Neuron (in vitro differentiated cells): ENCODE measurements around the gene CDH23.

Experiments used
- H2AFZ ChIP-seq: one replicate; pipeline ENCODE4 v1.6.1; 2013; ENCODE audit warnings: low read depth, mild to moderate bottlenecking, inconsistent platforms, low read length, moderate library complexity
- H3K27me3 ChIP-seq: one replicate; pipeline ENCODE4 v1.6.1; 2013; ENCODE audit warnings: low read length; ENCODE audit not compliant: insufficient read depth
- H3K36me3 ChIP-seq: one replicate; pipeline ENCODE4 v1.6.1; 2013; ENCODE audit warnings: low read length; ENCODE audit not compliant: insufficient read depth
- H3K4me1 ChIP-seq: one replicate; pipeline ENCODE4 v1.6.1; 2013; ENCODE audit warnings: low read length; ENCODE audit not compliant: insufficient read depth
- H3K4me3 ChIP-seq: 2 replicates; pipeline ENCODE4 v1.5.1; 2013; ENCODE audit warnings: mild to moderate bottlenecking, low read length, moderate library complexity
- H3K9me3 ChIP-seq: one replicate; pipeline ENCODE4 v1.6.1; 2013; ENCODE audit warnings: low read length

Gene CDH23

GRCh38 chr10:71754562-71754961, 357.8 kb downstream of the CDH23 start:
- peaks cover 34% of the 10 kb centered on the region for H3K27me3 ChIP-seq
- no peaks in the 10 kb centered on the region for H3K36me3 ChIP-seq
- no peaks in the 10 kb centered on the region for H3K9me3 ChIP-seq
- no peaks in the 10 kb centered on the region for H3K4me1 ChIP-seq
- no peak overlapping the region for H2AFZ ChIP-seq
- H3K4me3 ChIP-seq, result no peak overlapping the region

- Histone ChIP-seq H3K36me3 (no peaks in the 10 kb centered on the region), H3K9me3 (no peaks in the 10 kb centered on the region), H3K4me3 (no peak overlapping the region), H3K27me3 (peaks cover 34% of the 10 kb centered on the region), H2AFZ (no peak overlapping the region), H3K4me1 (no peaks in the 10 kb centered on the region)
These were observed 358.6 kb downstream of the CDH23 start for GRCh38 chr10:71755179-71755879.

GRCh38 chr10:71756311-71757191, 359.8 kb downstream of the CDH23 start:
- Histone ChIP-seq H3K27me3 (peaks cover 34% of the 10 kb centered on the region), H3K9me3 (no peaks in the 10 kb centered on the region), H3K4me1 (no peaks in the 10 kb centered on the region), H3K36me3 (no peaks in the 10 kb centered on the region), H3K4me3 (no peak overlapping the region), H2AFZ (no peak overlapping the region)

GRCh38 chr10:71757399-71757922, 360.7 kb downstream of the CDH23 start:
- no peaks in the 10 kb centered on the region for H3K4me1 ChIP-seq
- H3K27me3 ChIP-seq, result peaks cover 34% of the 10 kb centered on the region
- H3K36me3 ChIP-seq, result no peaks in the 10 kb centered on the region
- H3K9me3 ChIP-seq, result no peaks in the 10 kb centered on the region
- H3K4me3 ChIP-seq, result no peak overlapping the region
- H2AFZ ChIP-seq, result no peak overlapping the region

- H3K9me3 ChIP-seq, result no peaks in the 10 kb centered on the region
- no peak overlapping the region for H2AFZ ChIP-seq
- H3K27me3 ChIP-seq, result peaks cover 31% of the 10 kb centered on the region
- no peak overlapping the region for H3K4me3 ChIP-seq
- H3K4me1 ChIP-seq, result no peaks in the 10 kb centered on the region
- H3K36me3 ChIP-seq, result no peaks in the 10 kb centered on the region
These were observed 364.4 kb downstream of the CDH23 start for GRCh38 chr10:71761105-71761511.

- Histone ChIP-seq H2AFZ (no peak overlapping the region), H3K27me3 (peaks cover 26% of the 10 kb centered on the region), H3K36me3 (no peaks in the 10 kb centered on the region), H3K9me3 (no peaks in the 10 kb centered on the region), H3K4me1 (no peaks in the 10 kb centered on the region), H3K4me3 (no peak overlapping the region)
These were observed 364.9 kb downstream of the CDH23 start for GRCh38 chr10:71761541-71762113.

- peaks cover under 1% of the 10 kb centered on the region for H3K4me1 ChIP-seq
- no peaks in the 10 kb centered on the region for H3K9me3 ChIP-seq
- H3K4me3 ChIP-seq, result no peak overlapping the region
These were observed 365.6 kb downstream of the CDH23 start for GRCh38 chr10:71762324-71762723.

GRCh38 chr10:71763352-71764127, 366.8 kb downstream of the CDH23 start:
- Histone ChIP-seq H3K9me3 (no peaks in the 10 kb centered on the region), H3K4me1 (peaks cover 2% of the 10 kb centered on the region), H3K36me3 (no peaks in the 10 kb centered on the region), H3K4me3 (no peak overlapping the region), H3K27me3 (peaks cover 13% of the 10 kb centered on the region), H2AFZ (no peak overlapping the region)

More at GRCh38 chr10:71762324-71762723, 365.6 kb downstream of the CDH23 start:
- Histone ChIP-seq H3K36me3 (no peaks in the 10 kb centered on the region), H3K27me3 (peaks cover 19% of the 10 kb centered on the region), H2AFZ (no peak overlapping the region)

- peaks cover 2% of the 10 kb centered on the region for H3K4me1 ChIP-seq
- H3K27me3 ChIP-seq, result peaks cover 13% of the 10 kb centered on the region
- no peak overlapping the region for H3K4me3 ChIP-seq
- H3K36me3 ChIP-seq, result no peaks in the 10 kb centered on the region
- no peak overlapping the region for H2AFZ ChIP-seq
- no peaks in the 10 kb centered on the region for H3K9me3 ChIP-seq
These were observed 368.6 kb downstream of the CDH23 start for GRCh38 chr10:71765176-71765904.

GRCh38 chr10:71765906-71766716, 369.4 kb downstream of the CDH23 start:
- peaks cover 2% of the 10 kb centered on the region for H3K4me1 ChIP-seq
- no peaks in the 10 kb centered on the region for H3K36me3 ChIP-seq
- H3K4me3 ChIP-seq, result no peak overlapping the region
- no peaks in the 10 kb centered on the region for H3K9me3 ChIP-seq
- H3K27me3 ChIP-seq, result peaks cover 15% of the 10 kb centered on the region
- H2AFZ ChIP-seq, result no peak overlapping the region

- no peak overlapping the region for H3K4me3 ChIP-seq
- H3K36me3 ChIP-seq, result no peaks in the 10 kb centered on the region
- no peaks in the 10 kb centered on the region for H3K9me3 ChIP-seq
- H3K4me1 ChIP-seq, result peaks cover 2% of the 10 kb centered on the region
- no peak overlapping the region for H2AFZ ChIP-seq
- peaks cover 17% of the 10 kb centered on the region for H3K27me3 ChIP-seq
These were observed 370.1 kb downstream of the CDH23 start for GRCh38 chr10:71766717-71767419.
